Thyroid gland (tissue), 4 donors: ENCODE measurements around the gene ALOX5. TPM values are rescaled to one million over a fixed set of nuclear protein-coding genes. Genes with fewer than 3 reads are reported as not detected.
A peak's percentile ranks its signal among the peaks of the same experiment; 100 is the strongest.

ENCODE experiments used
- DNase-seq, 2 donors: peaks; one replicate each; pipeline ENCODE4 v3.0.0-alpha.2; 2019
- H3K27ac ChIP-seq, 3 donors: fragments of 200-600 bp; sonication (generic); 1 replicate in 2 of 3; 2 replicates in 1 of 3; pipeline ENCODE4 v1.5.1; 2016 to 2019; ENCODE audit warnings: mild to moderate bottlenecking in 1 of 3, moderate library complexity in 1 of 3
- H3K27me3 ChIP-seq: fragments of 200-600 bp; sonication (generic); one replicate; pipeline ENCODE4 v1.5.1; 2019
- H3K36me3 ChIP-seq, 2 donors: fragments of 200-600 bp; sonication (generic); one replicate each; pipeline ENCODE4 v1.5.1; 2016 to 2019
- H3K4me1 ChIP-seq, 2 donors: fragments of 200-600 bp; sonication (generic); one replicate each; pipeline ENCODE4 v1.5.1; 2017 to 2019
- H3K4me3 ChIP-seq, 3 donors: fragments of 200-600 bp; sonication (generic); replicated peaks in 1 of 3; 1 replicate in 2 of 3; 2 replicates in 1 of 3; pipeline ENCODE4 v1.5.1; 2016; ENCODE audit warnings: mild to moderate bottlenecking in 1 of 3
- H3K9me3 ChIP-seq: fragments of 200-600 bp; sonication (generic); one replicate; pipeline ENCODE4 v1.5.1; 2017
- CTCF ChIP-seq, 6 experiments: fragments of 200-600 bp in 3 of 6; fragments of 450-650 bp in 3 of 6; sonication (generic) in 3 of 6; IDR thresholded peaks; one replicate each; pipeline ENCODE4 v1.5.1; 2016 to 2019; ENCODE audit warnings: antibody characterized with exemption in 6 of 6, mild to moderate bottlenecking in 2 of 6, inconsistent platforms in 1 of 6, moderate library complexity in 1 of 6
- POLR2A ChIP-seq, 2 donors: fragments of 450-650 bp; IDR thresholded peaks; one replicate each; pipeline ENCODE4 v1.6.1; 2017; ENCODE audit warnings: antibody characterized with exemption in 2 of 2, mild to moderate bottlenecking in 2 of 2, moderate library complexity in 1 of 2
- WGBS, 2 donors: methylation state at CpG; one replicate each; pipeline ENCODE4 v1.1.5; 2017; 5-methylcytosine and 5-hydroxymethylcytosine counted together
- intact Hi-C: fragments of 100-400 bp; cut with DNase I; formaldehyde crosslinking; loops from one replicate; pipeline ENCODE4 v1.15.1; 2023
- total RNA-seq, 4 donors: library from RNA; depleted of rRNA; stranded (reverse); fragments of >200 nt; gene quantifications; one replicate each; pipeline ENCODE4 v1.2.3, GENCODE V29; 2016

ALOX5 gene
- total RNA-seq, 4 donors from 2014 or later, result 4.1 to 28.2 (median 10.3) TPM

DNA sequence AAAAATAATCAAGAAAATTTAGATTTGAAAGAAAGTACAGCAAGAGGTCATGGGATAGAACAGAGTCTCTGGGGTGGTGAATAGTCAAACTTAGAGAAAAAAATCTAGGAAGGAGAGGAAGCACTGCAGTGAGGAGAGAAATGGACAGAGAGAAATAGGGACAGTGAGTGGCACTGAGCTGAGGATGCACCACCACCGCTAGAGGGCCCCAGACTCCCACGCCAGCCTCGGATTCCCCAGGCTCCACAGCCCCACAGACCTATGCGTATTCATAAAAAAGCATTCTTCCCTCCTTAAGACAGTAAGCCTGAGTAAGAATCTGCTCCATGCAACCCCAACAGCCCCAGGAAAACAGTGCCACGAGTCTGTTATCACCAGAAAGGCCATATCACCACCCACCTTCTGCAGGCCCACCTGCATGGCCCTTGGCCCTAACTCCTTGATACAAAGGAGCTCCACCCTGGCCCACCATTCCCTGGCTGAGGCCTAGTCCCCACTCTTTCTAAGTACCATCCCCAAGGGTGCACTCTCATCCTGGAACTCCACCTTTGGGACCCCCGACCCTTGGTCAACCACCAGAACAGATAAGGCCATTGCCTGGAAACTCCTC lies 91.0 kb downstream of the ALOX5 start:
- DNase-seq, result peak; percentile 71 to 78
- Histone ChIP-seq H3K9me3 (no peaks in the 10 kb centered on the region), H3K27me3 (no peaks in the 10 kb centered on the region), H3K27ac (no peak overlapping the region), H3K4me3 (no peak overlapping the region), H3K36me3 (peaks cover 4 to 9% of the 10 kb centered on the region in 2 donors), H3K4me1 (peaks cover 0 to 6% of the 10 kb centered on the region in 2 donors)
- WGBS, 2 donors, result 24 to 26% methylated on average over 6 of the region's 6 CpGs
- intact Hi-C loops, result loop anchor here (10.0 kb wide), 3 partner anchors 130 to 210 kb away; partner anchors contain the start of gene ZFAND4
- no peak for TF ChIP-seq POLR2A (IDR thresholded peaks at IDR 0.05)
- TF ChIP-seq CTCF (IDR thresholded peaks at IDR 0.05), result peak; percentile 79 to 88 (median 84)

DNA sequence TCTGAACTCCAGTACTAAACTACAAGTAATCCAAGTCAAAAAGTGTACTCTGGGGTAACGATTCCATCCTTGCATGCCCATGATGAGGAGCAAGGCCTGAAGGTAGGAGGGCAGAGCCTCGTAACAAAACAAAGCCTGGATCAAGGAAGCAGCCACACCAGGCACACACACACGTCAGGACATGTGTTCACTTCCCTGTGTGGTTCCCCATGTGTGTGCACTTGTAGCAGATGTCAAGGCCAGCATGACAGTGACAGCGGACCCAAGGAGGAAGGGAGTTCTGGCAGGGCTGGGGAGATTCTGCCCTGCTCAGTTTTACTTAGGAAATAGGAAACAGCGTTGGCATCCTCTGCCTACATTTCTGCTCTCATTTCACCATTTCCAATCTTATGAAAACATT lies 92.8 kb downstream of the ALOX5 start:
- TF ChIP-seq CTCF (IDR thresholded peaks at IDR 0.05) (no peak), POLR2A (IDR thresholded peaks at IDR 0.05) (no peak)
- no peak overlapping the region for H3K4me3 ChIP-seq
- peaks cover 0 to 13% of the 10 kb centered on the region in 2 donors for H3K4me1 ChIP-seq
- 90 to 91% methylated on average over 5 of the region's 5 CpGs for WGBS, 2 donors
- DNase-seq, result no peak
- no peaks in the 10 kb centered on the region for H3K27me3 ChIP-seq
- peaks cover 3 to 4% of the 10 kb centered on the region in 2 donors for H3K36me3 ChIP-seq
- intact Hi-C loops, result loop anchor here (10.0 kb wide), 3 partner anchors 128 to 212 kb away; partner anchors contain the start of gene ZFAND4
- H3K27ac ChIP-seq, result no peak overlapping the region
- H3K9me3 ChIP-seq, result no peaks in the 10 kb centered on the region

- no peaks in the 10 kb centered on the region for H3K27me3 ChIP-seq
- no peak for DNase-seq
- intact Hi-C loops, result loop anchor here (10.0 kb wide), 3 partner anchors 127 to 213 kb away; partner anchors contain the start of gene ZFAND4
- 88 to 90% methylated on average over 5 of the region's 5 CpGs for WGBS, 2 donors
- no peak overlapping the region for H3K27ac ChIP-seq
- TF ChIP-seq CTCF (IDR thresholded peaks at IDR 0.05), result no peak
- no peak for TF ChIP-seq POLR2A (IDR thresholded peaks at IDR 0.05)
- H3K36me3 ChIP-seq, result peaks cover 2 to 3% of the 10 kb centered on the region in 2 donors
- peaks cover 0 to 13% of the 10 kb centered on the region in 2 donors for H3K4me1 ChIP-seq
- no peaks in the 10 kb centered on the region for H3K9me3 ChIP-seq
- H3K4me3 ChIP-seq, result no peak overlapping the region
Observed at GRCh38 chr10:45468079-45468478, 94.1 kb downstream of the ALOX5 start.

GRCh38 chr10:45470098-45471012 lies 96.3 kb downstream of the ALOX5 start:
- intact Hi-C loops, result no loop called here
- H3K27me3 ChIP-seq, result no peaks in the 10 kb centered on the region
- no peaks in the 10 kb centered on the region for H3K36me3 ChIP-seq
- WGBS, 2 donors, result 54 to 55% methylated on average over 10 of the region's 10 CpGs
- TF ChIP-seq CTCF (IDR thresholded peaks at IDR 0.05), result no peak
- no peak for TF ChIP-seq POLR2A (IDR thresholded peaks at IDR 0.05)
- H3K4me1 ChIP-seq, result peaks cover 0 to 9% of the 10 kb centered on the region in 2 donors
- H3K27ac ChIP-seq, result no peak overlapping the region
- H3K9me3 ChIP-seq, result no peaks in the 10 kb centered on the region
- peak; percentile 41 to 43 for DNase-seq
- no peak overlapping the region for H3K4me3 ChIP-seq
